Measurements from ENCODE around the gene MICU1.
A peak's percentile ranks its signal among the peaks of the same experiment; 100 is the strongest.
"Not testable (repeated sequence)": the region's sequence is repeated elsewhere in the genome, so short reads cannot be mapped to it uniquely, and the experiment has no call there.

The MICU1 gene

DNA sequence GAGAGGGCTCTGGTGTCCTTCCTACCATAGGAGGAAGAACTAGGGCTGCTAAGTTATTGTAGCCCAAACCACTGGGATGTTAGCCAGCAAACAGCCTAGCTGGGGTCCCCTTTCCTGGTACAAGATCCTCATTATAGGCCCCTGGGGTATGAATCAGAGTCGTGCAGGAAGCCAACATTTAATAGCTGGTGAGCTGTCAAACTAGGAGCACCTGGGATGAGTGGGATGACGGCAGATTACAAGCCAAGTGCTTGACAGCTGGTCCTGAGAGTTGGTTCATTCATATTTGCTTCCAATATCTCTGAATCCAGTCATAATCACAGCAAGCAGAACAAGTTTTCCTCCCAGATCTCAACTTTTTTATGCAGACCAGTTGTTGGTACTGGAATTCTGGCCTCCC, 246.1 kb downstream of the MICU1 start:
- DNase-seq = no peak

DNA sequence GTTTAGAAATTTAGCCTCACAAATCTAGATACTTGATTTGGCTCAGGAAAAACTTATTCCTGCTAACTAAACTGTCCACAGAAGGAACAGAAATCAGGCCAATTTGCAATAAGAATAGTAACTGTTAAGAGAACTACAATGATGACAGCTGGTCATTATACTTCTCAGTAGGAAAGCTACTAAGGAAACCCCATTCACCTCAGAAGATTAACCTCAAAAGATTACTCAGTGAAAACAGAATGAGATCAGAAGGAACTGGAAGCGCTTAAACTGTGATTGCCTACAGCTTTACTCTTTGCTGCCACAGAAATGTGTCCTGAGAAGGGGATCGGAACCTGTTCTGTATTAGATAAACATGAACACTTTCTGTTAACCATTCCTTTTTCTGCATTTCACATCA, 246.8 kb downstream of the MICU1 start:
- DNase-seq = no peak

DNA sequence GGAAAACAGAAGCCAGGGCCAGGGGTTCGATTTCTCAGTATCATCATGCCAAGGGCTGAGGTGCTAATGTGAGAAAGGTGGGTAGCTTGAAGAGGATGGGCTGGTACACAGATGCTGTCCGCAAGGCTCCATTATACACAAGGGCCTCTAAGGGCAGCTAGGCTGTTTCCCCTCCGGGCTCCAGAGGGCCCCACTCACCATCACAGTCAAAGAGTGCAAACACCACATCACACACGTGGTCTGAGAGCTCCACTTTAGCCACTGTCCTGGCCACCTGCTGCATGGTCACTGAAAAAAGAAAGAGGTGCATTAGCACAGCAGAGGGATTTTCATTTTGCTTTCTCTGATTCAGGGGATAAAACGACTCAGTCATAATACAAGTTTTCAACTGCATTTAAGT, 250.3 kb downstream of the MICU1 start:
- peak; percentile 51 for DNase-seq

DNA sequence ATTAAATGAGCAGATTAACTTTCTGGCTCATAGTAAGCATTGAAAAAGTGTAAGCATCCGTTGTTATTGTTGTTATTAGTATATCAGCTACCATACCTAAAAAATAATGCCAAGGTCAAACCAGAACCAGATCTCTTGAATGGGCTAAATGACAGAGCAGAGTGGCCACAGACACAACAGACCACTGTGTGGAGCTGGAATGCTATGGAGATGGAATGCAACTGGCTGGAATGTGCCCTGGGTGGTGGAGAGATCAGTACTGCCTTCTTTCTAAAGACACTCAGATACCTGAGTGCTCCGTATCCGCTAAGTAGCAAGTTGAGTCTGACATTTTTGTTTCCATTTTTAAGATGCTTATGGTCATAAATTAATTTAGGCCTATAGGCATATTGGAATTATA, 250.7 kb downstream of the MICU1 start:
- peak; percentile 43 for DNase-seq

DNA sequence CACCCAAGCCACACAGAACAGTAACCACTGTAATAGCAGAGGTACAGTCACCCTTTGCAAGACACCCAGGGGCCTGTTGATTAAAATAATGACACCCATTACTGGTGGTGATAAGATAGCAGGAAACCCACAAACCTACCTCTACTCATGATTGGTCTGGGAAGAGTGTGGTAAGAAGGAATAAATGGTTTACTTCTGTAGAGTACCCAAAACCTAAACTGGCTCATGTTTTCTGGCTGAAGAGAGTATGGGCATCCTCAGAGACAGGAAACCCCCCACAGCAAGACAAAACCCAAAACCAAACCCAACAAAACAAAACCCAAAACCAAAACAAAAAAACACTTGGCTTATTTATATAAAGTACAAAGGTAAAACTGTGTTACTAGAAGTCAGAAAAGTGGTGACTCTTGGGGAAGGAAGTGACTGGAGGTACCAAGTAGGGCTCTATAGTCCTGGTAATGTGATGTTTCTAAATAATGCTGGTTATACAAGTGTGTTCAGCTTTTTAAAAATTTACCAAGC, 255.6 kb downstream of the MICU1 start:
- no peak for DNase-seq

DNA sequence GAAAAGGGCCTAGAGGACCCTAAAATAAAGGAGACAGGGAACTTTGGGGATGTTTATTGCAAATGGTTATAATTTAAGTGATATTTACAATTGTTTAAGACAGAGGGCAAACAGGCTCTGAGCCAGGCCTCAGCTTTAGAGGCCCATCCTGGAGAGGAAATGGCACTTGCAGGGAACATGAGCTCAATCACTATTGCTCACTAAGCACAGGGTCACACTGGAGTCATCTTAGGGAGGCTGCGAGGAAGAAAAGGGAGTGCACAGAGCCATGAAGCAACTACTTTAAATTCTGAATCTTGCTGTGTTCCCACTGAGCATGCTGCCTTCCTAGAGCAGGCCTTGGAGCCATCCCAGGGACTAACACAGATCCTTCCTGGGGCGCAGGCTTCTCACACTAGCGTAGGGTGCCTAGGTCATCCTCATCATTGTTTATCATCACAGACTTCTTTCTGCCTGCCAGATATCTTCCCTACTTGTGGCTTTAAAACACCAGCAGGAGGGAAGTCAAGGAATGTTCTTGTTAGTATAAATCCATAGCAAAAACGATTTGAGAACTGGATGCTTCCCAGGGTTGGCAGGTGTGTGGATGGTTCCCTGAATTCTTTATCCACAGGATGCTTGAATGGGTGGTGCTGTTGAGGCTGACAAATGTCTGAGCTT, 258.4 kb downstream of the MICU1 start:
- DNase-seq = no peak

DNA sequence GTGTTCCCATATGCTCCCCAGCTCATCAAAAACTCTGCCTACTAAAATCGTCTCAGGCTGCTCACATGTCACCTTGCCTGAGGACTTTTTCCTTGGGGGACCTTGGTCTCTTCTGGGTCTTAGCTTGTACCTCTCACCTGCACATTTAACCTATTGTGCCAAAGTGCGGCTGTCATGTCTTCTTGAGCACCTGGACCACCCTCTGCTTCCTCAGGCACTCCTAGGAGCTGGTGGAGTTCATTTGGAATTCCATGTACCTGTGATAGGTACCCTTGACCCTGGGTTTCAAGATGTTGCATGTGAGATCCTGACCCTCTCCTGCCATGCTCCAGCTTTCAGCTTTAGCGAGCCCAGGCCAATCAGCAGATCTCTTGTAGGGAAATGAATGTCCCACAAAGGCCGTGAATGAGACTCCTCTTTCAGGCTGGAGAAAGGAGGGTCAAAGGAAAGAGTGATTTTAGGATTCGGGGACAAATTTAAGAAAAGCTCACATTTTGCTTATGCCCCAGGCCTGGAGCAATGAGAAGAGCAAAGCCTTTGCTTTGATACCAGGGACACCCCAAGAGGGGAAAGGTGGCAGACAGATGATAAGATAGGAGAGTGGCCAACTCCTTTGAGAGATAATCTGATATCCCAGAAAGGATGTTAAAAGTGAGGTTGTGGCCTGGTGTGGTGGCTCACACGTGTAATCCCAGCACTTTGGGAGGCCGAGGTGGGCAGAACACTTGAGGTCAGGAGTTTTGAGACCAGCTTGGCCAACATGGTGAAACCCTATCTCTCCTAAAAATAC, 260.6 kb downstream of the MICU1 start:
- no peak for DNase-seq

DNA sequence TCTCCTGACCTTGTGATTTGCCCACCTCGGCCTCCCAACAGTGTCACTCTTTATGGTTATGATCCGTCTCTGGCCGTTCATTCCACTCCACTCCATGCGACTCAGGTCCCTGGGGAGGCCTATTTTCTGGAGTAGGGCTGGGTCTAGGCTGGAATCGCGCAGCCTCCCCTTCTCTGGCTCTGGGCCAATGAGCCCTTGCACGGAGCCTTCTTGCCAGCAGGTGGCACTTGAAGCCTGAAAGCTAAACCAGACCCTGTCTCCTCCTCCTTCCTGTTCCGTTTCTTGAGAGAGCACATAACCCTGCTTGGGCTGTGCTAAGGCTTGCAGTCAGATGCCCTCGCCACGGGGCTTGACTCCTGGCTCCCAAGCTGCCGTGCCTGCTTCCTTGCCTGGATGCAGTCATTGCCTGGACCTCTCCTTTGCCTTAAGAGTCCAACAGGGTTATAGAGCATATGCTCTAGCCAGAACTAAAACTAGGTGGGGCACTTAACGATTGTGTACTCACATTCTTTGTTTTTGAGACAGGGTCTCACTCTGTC, 261.6 kb downstream of the MICU1 start:
- peak; percentile 75 for DNase-seq

DNA sequence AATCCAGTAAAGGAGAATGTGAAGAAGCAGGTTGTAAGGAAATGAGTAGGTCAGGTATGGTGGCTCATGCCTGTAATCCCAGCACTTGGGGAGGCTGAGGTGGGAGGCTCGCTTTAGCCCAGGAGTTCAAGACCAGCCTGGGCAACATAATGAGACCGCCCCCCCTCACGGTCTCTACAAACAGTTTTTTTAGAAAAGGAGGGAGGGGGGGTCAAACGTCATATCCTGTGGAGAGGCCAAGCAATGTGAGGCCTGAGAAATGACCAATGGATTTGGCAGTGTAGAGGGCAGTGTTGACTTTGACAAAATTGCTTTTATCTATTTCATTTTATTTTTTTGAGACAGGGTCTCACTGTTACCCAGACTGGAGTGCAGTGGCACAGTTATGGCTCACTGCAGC, 268.9 kb downstream of the MICU1 start:
- DNase-seq = no peak

DNA sequence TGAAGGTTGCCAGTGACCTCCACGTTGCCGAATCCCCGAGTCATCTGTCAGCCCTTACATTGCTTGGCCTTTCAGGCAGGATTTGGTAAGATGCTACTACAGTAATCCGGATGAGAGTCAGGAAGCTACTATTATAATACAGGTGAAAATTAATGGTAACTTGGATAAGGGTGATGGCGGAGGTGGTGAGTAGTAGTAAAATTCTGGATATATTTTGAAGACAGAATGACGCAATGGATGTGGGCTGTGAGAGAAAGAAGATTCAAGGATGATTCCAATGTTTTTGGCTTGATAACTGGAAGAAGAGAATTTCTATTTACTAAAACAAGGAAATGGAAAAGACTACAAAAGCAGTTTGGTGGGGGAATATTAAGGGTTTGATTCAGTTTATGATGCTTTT, 269.8 kb downstream of the MICU1 start:
- DNase-seq = no peak

DNA sequence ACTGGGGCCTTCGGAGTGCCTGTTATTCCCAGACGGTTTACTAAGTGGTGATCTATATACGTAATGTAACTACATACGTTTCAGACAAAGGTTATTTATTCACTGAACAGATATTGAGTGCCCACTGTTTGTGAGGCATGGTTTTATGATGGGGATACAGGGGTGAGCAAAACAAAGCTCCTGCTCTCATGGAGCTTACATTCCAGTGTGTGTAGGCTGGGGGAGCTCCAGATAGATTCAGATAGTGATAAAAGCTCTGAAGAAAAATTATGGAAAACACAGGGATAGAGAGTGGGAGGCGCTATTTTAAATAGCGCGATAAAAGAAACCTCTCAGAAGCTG, 270.7 kb downstream of the MICU1 start:
- no peak for DNase-seq

DNA sequence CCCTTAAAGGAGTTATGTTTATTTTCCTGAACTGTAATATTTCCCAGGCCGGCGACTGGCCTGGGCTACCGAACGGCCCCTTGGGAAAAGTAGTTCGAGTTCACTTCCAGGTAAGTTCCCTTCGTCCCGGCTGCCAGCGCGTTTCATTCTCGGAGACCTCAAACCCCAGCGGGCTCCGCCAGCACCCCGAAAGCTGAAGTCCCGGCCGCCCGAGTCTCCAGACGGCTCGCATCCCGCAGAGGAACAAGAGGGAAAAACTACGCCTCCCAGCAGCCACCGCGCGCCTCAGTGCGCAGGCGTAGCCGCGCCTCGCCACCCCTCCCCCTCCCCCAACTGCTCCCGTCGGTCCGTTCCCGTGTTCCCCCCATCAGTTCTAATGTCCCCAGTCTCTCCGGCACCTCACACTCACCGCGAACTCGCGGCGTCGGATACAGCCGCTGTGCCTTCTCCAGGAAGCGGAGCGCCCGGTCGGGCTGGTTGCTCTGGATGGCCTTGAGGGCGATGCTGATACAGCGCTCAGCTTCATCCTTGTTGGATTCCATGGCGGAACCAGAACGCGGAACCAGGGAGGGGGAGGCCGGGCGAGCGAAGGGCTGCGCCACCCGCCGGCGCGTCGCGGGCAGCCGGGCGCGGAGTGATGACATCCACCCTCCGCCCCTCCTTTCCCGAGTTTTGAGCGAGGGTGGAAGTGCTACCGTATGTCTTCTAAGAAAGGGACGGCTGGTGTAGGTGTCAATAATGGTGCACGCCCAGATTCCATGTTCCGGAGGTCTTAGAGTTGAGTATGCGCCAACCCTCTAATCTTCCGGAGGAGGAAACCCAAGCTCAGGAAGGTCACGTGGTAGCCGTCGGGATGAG, 271.3 kb downstream of the MICU1 start, which contains the start of gene DNAJB12:
TSS of gene DNAJB12 (minus strand) at position 564 of the 858 bp plus-strand sequence. CDS start at position 542, 22 bp downstream.
- peak; percentile 94 for DNase-seq

DNA sequence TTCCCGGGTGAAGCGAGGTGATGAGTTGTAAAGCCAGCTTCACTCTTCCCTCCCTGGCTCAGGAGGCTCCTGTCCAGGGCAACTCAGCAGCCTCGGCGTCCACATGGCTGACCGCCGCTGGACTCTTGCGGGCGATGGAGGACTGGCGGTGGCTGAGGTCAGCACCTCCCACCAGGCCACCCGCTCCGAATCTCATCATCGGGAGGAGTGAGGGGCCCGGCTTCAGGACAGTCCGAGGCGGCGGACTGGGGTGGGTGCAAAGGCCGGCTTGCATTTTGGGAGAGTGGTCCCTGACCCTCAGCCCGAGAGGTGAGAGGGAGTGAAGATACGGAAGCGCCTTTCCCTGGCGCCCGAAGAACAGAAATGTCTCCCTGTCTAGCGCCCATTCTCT, 271.9 kb downstream of the MICU1 start:
- DNase-seq = no peak

DNA sequence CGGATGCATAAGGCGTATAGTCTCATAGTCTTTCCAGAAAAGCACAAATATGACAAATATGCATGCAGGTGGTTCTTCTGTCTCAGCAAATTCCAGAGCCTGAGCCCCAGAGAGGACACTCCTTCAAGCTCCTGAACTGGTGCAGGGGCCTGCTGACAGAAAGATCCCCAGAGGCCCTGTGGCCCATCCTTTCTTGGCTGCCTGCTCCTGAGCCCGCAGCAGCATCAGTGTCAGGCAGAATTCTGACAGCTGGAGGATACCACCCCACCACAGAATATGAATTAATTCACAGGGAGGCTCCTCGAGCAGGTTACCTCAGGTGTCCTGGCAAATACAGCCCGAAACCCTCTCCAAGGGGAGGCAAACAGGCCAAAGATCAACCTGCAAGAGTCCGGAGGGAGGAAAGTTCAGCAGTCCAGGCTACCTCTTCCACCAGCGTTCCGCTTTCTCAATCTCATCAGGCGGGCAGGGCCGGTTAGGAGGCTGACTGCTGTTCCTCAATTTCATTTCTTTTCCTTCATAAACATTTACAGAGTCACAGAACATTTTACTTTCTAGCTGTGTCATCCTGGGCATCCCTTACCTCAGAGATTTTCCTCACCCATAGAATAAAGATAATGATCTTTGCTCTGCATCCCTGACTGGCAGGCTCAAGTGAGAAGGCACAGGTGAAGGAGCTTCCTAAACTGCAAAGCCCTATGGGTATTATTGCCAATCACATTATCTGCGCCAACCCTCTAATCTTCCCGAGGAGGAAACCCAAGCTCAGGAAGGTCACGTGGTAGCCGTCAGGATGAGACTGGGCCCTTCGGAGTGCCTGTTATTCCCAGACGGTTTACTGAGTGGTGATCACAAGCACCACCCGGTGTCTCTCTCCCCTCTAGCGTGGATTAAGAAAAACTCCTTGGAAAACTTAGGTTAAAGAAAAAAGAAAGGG, 272.6 kb downstream of the MICU1 start:
- DNase-seq = peak; percentile 28

DNA sequence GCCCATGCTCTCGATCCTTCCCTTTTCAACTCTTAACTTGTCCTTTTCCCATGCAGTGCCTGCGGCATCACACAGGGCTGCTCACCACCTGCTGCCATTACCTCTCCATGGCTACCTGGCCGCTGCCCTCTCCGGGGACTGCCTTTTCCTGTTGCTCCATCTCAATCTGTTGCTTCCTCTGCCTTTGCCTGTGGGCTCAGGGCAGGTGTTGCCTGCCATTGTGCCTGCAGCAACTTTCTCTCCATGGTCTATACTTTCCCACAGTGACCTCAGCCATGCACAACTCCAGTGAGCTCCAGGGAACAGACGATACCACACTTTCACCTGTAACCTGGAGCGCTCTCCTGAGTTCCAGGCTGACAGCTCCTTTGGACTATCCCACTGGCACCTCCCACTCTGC, 274.4 kb downstream of the MICU1 start:
- no peak for DNase-seq

DNA sequence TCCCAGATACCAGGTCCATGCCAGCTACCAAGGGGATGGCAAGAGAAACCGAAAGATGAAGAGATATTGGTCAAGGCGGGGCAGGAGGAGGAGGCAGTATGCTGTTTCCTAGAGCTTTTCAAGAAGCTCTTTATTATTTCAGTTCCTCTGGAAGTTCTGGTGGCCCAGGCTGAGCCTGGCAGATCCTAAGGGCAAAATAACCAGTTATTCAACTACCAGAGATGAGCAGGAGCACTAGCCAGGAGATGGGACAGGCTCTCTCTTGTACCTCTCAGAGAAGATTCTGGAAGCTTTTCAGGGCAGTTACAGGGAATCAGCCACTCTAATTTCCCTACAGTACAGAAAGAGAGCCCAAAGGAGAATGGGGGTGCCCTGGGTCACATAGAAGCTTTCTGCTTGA, 276.4 kb downstream of the MICU1 start:
- no peak for DNase-seq

DNA sequence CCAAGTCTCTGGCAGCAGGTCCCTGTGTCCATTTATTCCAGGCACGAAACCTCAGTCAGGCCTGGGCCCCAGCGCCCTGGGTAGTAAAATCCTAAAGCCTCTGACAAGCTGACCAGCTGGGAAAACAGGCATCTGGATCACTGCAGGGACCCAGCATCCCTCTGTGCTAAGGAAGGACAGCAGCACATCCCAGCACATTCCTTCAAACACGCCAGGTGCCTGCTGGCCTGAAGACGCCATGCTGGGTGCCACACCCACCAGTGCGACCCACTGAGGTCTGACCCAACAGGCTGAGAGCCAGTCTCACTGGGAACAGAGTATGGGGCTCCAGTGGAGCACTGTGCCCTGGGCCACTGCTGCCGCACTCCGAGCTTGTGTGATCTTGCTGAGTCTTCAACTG, 277.6 kb downstream of the MICU1 start:
- DNase-seq = no peak

DNA sequence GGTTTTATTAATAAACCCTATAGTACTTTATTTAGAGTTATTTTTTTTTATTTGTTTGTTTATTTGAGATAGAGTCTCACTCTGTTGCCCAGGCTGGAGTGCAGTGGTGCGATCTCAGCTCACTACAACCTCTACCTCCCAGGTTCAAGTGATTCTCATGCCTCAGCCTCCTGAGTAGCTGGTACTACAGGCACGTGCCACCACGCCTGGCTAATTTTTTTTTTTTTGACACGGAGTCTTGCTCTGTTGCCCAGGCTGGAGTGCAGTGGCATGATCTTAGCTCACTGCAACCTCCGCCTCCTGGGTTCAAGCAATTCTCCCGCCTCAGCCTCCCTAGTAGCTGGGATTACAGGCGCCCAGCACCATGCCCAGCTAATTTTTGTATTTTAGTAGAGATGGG, 279.8 kb downstream of the MICU1 start:
- DNase-seq = not testable (repeated sequence)

DNA sequence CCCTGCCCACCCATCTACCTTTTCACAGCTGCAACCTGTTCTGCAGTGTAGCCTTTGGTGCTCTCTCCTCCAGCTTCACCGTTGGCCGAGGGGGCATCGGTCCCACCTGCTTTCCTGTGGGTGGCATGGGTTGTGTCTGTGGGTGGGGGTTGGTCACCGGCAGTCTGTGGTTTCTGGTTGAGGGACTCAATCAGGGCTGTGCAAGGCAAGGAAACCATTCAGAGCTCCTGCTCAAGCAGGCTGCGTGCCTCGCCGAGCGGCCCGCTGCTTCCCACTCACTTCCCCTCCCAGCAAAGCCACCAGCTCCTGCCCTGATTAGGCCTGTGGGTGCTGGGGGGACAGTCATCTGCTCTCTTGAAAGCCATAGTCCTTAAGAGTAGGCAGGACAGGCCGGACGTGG, 280.9 kb downstream of the MICU1 start:
- no peak for DNase-seq

DNA sequence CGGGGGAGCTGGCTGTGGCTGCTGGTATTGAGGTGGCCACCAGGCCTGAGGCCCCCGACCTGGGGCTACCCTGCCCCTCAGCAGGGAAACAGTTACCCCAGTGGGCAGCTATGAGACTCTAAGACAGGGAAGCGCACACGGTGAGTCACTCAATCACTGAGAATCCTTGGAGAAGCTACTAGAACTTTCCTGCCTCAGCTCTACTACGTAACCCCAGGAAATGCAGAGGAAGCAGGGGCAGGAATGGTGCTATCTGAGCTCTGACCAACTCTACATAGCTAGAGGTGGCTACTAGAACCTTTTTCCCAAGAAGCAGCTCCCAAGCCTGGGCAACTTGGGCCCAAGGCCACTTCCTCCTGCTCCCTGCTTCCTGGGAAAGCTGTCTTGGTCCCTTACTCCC, 283.0 kb downstream of the MICU1 start:
- DNase-seq = no peak

DNA sequence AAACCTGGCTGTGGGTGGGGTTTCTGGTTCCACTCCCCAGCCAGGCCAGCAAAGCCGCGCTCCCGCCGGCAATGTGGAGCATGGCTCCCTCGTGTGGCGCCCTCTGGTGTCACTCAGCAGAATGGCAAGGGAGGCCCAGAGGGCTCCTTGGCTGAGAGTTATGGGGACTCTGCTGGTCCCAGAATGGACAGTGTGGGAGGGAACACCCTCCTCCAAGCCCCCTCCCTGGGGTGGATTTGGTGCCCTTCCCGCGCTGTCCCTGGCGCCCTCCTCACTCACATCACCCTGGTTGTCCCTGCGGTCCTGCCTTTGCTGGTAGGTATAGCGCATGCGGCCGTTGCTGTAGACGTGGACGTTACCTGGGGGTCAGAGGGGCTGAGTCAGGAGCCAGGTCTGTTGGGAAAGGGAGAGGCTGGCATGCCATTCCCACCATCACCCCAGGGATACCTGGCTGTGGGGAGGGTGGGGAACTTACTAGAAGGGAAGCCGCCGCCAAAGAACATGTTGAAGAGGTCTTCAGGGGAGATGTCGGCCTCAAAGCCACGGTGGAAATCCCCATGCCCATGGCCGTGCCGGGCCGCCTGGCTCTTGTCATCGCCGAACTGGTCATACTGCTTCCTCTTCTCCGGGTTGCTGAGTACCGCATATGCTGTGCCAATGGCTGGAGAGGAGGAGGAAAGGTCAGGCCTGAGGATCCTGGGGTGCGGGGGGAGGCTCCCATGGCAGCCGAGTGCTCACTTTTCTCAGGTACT, 285.2 kb downstream of the MICU1 start:
- peak; percentile 74 for DNase-seq

Data from midbrain (tissue), 1 donor.